Measurements from ENCODE around the gene HTRA3. TPM values are rescaled to one million over a fixed set of nuclear protein-coding genes. Genes with fewer than 3 reads are reported as not detected.

The HTRA3 gene
- total RNA-seq, 1 donor from 2014 or later, result 0.16 TPM

GRCh38 chr4:8242782-8243560 is 26.6 kb upstream of the HTRA3 start:
- H3K9me3 Mint-ChIP-seq (ENCODE audit: unreplicated experiment), result no peaks in the 10 kb centered on the region

GRCh38 chr4:8244001-8244757 is 25.4 kb upstream of the HTRA3 start:
- Mint-ChIP-seq H3K27ac (ENCODE audit: unreplicated experiment) (no peak overlapping the region), H3K4me1 (ENCODE audit: unreplicated experiment) (peaks cover 16% of the 10 kb centered on the region)
- no peak for TF ChIP-seq CTCF (IDR thresholded peaks at IDR 0.05)

More at GRCh38 chr4:8242782-8243560, 26.6 kb upstream of the HTRA3 start:
- Mint-ChIP-seq H3K4me1 (ENCODE audit: unreplicated experiment) (peaks cover 15% of the 10 kb centered on the region), H3K27ac (ENCODE audit: unreplicated experiment) (no peak overlapping the region), H3K36me3 (ENCODE audit: unreplicated experiment) (no peaks in the 10 kb centered on the region), H3K27me3 (ENCODE audit: unreplicated experiment) (no peaks in the 10 kb centered on the region), H3K4me3 (ENCODE audit: unreplicated experiment) (no peak overlapping the region)
- no peak for TF ChIP-seq CTCF (IDR thresholded peaks at IDR 0.05)
- DNase-seq (ENCODE audit: extremely low spot score, unreplicated experiment), result no peak

GRCh38 chr4:8244931-8245460 is 24.6 kb upstream of the HTRA3 start:
- no peak for DNase-seq (ENCODE audit: extremely low spot score, unreplicated experiment)
- no peaks in the 10 kb centered on the region for H3K9me3 Mint-ChIP-seq (ENCODE audit: unreplicated experiment)
- H3K36me3 Mint-ChIP-seq (ENCODE audit: unreplicated experiment), result no peaks in the 10 kb centered on the region
- H3K4me3 Mint-ChIP-seq (ENCODE audit: unreplicated experiment), result no peak overlapping the region
- TF ChIP-seq CTCF (IDR thresholded peaks at IDR 0.05), result no peak
- H3K27me3 Mint-ChIP-seq (ENCODE audit: unreplicated experiment), result peaks cover 4% of the 10 kb centered on the region
- peaks cover 16% of the 10 kb centered on the region for H3K4me1 Mint-ChIP-seq (ENCODE audit: unreplicated experiment)
- no peak overlapping the region for H3K27ac Mint-ChIP-seq (ENCODE audit: unreplicated experiment)

More at GRCh38 chr4:8244001-8244757, 25.4 kb upstream of the HTRA3 start:
- DNase-seq (ENCODE audit: extremely low spot score, unreplicated experiment), result no peak
- no peak overlapping the region for H3K4me3 Mint-ChIP-seq (ENCODE audit: unreplicated experiment)
- H3K9me3 Mint-ChIP-seq (ENCODE audit: unreplicated experiment), result no peaks in the 10 kb centered on the region
- no peaks in the 10 kb centered on the region for H3K36me3 Mint-ChIP-seq (ENCODE audit: unreplicated experiment)
- H3K27me3 Mint-ChIP-seq (ENCODE audit: unreplicated experiment), result peaks cover 2% of the 10 kb centered on the region

GRCh38 chr4:8245884-8246833 is 23.4 kb upstream of the HTRA3 start:
- Mint-ChIP-seq H3K9me3 (ENCODE audit: unreplicated experiment) (no peaks in the 10 kb centered on the region), H3K36me3 (ENCODE audit: unreplicated experiment) (no peaks in the 10 kb centered on the region), H3K4me1 (ENCODE audit: unreplicated experiment) (peaks cover 16% of the 10 kb centered on the region), H3K27ac (ENCODE audit: unreplicated experiment) (no peak overlapping the region), H3K4me3 (ENCODE audit: unreplicated experiment) (no peak overlapping the region), H3K27me3 (ENCODE audit: unreplicated experiment) (peaks cover 7% of the 10 kb centered on the region)
- no peak for TF ChIP-seq CTCF (IDR thresholded peaks at IDR 0.05)
- no peak for DNase-seq (ENCODE audit: extremely low spot score, unreplicated experiment)
